GM21390 (cell line): ENCODE data around the gene USP53.
"Not testable (repeated sequence)": the region's sequence is repeated elsewhere in the genome, so short reads cannot be mapped to it uniquely, and the experiment has no call there.

Experiments used
- ATAC-seq: cut with Tn5 transposase; IDR thresholded peaks from one replicate; pipeline ENCODE4 v1.9.1; 2021; ENCODE audit not compliant: unreplicated experiment

The USP53 gene

DNA sequence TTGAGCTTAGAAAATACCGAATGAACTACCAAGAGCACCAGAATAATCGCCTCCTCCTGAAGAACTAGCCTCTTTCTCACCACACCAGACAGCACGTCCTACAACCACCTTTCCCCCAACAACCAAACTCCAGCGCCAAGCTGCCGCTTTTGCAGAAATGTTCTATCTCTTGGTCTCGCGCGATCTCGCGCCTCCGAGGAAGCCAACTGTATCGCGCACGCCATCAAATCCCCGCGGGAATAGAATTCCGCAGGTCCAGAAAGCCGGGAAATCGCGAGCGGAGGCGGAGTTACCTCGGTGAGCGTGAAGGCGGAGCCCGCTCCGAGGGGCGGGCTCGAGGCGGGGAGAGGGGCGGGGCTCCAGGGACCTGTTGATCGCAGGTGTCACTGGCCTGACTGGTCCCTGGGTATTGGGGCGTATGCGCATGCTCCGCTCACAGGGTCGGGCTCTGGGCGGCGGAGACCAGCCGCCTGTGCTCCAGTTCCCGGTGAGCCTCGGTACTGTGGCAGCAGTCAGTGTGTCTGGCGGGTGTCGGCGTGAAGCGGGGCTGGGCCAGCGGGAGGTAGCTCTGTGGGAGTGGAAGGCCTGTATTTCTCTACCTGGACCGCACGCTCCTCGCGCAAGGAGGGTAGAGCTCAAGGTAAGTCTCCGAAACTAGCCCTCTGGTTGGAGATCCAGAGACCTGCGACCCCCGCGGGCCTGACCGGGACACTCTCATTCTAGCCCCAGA lies at the start of gene USP53:
USP53 (plus strand) TSS at position 480 of the 730 bp plus-strand sequence. CDS start 27,047 bp downstream, outside the sequence.
- peak; percentile 91 for ATAC-seq

DNA sequence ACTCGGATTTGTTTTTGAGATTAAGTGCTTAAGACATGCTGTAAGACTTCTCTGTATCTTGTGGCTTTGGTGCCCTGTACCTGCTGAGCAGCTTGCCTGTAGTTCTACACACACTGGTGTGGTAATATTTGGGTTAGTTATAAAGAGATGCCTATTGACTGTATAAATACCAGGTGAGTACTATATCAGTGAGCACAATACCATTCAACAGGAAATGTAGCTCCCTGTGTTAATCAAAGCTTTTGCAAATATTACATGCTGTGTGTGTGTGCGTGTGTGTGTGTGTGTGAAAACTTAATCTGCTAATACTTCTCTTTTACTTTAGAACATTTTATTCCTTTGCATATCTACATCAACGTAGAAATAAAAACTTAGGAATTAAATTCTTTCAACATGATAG lies 46.7 kb upstream of the USP53 start:
- ATAC-seq: no peak

DNA sequence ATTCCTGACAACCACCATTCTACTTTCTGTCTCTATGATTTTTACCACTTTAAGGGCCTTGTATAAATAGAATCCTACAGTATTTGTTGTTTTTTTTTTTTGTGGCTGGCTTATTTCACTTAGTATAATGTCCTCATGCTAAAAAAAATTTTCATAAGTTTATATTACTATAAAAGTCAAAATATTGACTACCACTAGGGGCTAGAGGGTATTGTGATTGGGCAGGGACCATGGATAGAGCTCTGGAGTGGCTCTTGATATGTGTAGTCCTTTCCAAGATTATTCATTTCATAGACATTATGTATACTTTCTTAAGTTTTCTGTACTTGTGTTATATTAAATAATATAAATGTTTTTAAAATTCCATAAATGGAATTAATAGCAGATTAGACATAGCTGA lies 42.3 kb upstream of the USP53 start:
- ATAC-seq: no peak

DNA sequence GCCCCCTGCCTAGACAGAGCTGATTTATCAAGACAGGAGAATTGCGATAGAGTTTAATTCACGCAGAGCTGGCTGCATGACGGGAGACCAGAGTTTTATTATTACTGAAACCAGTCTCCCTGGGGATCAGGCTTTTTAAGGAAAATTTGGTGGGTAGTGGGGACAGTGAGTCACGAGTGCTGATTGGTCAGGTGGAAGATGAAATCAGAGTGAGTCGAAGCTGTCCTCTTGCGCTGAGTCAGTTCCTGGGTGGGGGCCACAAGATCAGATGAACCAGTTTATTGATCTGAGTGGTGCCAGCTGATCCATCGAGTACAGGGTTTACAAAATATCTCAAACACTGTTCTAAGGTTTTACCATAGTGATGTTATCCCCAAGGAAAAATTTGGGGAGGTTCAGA lies 40.3 kb upstream of the USP53 start:
- ATAC-seq: no peak

DNA sequence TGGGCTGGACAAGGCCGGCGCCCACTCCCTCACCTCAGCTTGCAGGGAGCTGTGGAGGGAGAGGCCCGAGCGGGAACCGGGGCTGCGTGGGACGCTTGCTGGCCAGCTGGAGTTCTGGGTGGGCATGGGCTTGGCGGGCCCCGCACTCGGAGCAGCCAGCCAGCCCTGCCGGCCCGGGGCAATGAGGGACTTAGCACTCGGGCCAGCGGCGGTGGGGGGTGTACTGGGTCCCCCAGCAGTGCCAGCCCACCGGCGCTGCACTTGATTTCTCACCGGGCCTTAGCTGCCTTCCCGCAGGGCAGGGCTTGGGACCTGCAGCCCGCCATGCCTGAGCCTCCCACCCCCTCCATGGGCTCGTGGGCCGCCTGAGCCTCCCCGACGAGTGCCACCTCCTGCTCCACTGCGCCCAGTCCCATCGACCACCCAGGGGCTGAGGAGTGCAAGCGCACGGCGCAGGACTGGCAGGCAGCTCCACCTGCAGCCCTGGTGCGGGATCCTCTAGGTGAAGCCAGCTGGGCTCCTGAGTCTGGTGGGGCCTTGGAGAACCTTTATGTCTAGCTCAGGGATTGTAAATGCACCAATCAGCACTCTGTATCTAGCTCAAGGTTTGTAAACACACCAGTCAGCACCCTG lies 38.7 kb upstream of the USP53 start:
- ATAC-seq: not testable (repeated sequence)

DNA sequence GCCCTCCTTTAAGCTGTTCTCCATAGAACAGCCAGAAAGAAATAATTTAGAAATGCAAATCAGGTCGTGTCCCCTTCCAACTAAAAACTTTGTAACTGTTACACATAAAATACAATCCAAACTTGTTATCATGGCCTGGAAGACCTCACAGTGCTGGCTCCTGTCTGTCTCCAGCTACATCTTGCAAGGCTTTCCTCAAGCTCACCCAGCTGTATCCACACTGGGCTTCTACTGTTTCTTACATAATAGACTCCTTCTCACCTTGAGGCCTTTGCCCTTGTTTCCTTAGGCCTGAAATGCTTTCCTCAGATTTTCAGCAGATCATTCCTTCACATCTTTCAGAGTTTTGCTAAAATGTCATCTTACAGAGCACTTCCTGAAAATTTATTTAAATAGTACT lies 33.5 kb upstream of the USP53 start:
- ATAC-seq: no peak

DNA sequence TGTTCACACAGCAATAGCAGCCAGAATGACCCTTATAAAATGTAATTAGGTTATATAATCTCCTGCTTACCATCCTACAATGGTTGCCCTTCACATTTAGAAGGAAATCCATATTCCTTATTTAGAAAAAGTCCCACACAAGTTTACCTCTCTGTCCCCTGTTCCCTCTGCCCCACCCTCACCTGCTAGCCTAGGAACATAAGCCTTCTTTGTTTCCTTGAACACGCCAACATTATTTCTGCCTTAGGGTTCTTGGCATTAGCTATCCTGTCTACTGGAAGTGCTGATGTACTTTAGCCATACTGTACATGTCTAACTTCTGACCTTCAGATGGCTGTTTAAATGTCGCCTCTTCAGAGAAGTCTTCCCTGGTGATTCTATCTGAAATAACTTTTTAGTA lies 28.4 kb upstream of the USP53 start:
- ATAC-seq: no peak

DNA sequence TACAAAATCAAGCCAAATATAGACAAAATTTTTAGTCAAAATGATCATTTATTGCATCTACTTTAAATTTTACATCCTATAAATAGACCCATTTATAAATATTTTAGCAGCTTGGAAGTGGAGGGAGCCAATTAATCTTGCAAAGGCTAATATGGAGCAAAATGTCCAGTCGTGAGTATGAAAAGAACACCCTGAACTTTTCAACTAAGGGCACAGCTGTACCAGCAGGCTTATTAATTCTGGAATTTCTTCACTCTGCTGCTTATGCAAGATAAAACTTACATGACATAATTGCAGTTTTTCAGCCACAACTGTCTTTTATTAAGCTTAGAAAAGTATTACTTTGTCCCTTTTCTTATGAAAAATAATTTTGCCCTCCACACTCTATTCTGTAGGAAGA lies 22.9 kb upstream of the USP53 start:
- no peak for ATAC-seq

DNA sequence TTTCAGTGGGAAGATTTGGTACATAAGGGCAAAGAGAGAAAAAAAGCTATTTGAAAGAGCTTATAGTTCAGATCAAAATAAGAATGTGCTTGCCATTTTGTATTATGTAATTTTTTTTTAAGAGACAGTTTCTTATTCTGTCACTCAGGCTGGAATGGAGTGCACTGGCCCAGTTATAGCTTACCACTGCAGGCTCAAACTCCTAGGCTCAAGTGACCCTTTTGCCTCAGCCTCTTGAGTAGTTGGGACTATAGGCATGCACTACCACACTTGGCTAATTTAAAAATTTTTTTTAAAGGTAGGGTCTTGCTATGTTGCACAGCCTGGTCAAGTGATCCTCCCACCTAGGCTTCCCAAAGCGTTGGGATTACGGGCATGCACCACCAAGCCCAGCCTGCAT lies 22.2 kb upstream of the USP53 start:
- ATAC-seq: no peak

DNA sequence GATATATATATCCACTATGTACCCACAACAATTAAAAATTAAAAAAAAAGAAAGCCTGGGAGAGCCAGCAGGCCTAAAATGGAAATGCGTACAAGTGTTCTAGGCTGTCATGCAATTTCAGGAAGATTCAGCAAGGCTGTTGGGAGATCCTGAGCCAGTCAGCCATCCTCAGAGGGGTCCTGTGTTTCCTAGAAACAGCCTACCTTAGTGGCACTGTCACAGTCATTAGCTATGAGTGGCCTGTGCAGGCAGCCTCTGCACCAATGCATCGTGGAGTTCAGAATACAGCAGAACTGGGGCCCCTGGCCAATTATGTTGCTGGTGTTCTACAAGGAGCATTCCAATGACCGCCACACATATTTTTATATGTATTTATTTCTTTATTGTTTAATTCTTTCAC lies 21.0 kb upstream of the USP53 start:
- ATAC-seq: no peak

DNA sequence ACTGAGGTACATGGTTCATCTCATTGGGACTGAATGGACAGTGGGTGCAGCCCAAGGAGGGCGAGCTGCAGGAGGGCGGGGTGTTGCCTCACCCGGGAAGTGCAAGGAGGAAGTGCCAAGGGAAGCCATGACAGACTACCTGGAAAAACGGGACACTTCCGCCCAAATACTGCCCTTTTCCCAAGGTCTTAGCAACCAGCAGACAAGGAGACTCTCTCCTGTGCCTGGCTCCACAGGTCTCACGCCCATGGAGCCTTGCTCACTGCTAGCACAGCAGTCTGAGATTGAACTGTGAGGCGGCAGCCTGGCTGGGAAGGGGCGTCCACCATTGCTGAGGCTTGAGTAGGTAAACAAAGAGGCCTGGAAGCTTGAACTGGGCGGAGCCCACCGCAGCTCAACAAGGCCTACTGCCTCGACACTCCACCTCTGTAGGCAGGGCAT lies 14.7 kb upstream of the USP53 start:
- no peak for ATAC-seq

DNA sequence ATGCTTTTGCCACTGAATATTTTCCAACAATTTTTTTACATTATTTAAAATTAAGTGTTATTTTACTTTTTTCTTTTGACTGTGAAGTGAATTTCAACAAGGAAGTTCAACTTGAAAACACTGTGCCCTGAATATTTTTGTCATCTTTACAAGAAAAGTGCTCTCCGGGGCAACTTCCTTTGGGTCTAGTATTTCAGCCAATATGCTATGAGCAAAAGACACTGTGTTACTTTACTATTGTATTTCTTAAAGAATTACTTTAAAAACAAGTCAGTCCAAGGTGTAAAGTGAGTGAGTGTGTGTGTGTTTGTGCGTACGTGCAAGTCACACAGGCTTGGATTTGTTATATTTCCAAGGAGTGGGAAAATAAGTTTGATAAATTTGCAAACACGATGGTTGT lies 7.6 kb upstream of the USP53 start:
- ATAC-seq: no peak

DNA sequence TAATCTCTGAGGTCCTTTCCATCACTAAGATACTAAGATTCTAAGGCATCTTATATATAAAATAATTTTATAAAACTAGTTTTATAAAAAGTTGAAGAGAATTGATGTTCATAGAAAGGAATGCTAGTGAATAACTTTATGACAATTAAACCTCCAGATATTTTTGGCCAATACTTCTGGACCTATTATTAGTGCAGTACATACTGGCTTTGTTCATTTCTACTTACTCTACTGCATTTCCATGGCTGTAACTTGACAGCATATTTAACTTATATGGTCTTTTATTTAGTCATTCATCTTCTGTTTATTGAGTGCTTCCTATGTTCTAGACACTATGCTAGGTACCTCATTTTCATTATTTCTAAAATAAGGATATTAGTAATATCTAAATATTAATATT lies 6.8 kb upstream of the USP53 start:
- ATAC-seq: no peak

DNA sequence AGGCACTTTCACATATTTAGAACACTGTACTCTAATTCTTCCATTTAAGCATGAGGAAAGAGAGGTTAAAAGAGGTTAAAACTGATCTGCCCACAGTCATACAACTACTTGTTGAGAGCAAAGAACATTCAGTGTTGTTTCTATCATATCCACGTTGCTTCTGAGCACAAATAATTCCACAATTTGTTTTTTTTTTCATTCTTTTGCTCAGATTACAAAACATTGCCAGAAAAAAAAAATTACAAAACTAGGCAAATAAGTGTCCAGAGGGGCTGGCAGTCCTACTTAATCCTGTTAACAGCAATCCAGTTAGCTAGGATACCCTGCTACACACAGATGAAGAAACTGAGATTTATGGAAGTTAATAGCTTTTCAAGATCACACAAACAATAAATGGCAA lies 6.3 kb upstream of the USP53 start:
- no peak for ATAC-seq

DNA sequence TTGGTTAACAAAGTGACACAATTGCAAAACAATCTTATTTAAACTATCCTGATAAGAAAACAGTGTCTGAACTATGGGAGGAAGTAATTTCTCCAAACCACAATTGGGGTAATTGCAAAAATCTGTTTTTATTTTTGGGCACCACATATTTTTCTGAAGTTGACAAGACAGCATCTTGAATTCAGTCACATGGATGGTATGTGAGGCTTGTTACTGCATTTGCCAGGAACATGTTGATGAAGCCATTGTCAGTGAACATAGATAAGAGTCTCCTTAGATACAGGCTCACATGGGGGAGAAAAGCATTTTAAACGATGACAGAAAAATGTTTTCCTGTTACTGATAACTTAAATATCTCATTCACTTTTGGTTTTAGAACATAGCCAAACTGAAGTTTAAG lies 5.5 kb upstream of the USP53 start:
- ATAC-seq: no peak

DNA sequence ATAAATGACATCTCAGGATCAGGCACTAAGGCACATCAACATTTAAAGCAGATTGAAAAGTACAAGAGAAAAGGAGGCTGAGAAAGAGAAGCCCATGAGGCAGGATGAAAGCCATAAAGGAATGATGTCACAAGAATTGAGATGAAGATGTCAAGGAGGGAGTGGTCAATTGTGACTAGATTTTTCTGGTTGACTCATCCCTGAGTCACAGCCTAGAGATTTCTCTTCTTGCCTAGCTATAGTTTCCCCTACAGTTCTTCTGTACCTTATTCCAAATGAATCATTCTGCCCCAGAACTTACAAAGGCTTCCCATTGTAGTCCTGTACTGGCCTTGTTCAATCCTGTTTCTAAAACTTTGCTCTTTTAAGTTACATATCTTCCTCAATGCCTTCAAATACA lies 3.4 kb upstream of the USP53 start:
- ATAC-seq: no peak

DNA sequence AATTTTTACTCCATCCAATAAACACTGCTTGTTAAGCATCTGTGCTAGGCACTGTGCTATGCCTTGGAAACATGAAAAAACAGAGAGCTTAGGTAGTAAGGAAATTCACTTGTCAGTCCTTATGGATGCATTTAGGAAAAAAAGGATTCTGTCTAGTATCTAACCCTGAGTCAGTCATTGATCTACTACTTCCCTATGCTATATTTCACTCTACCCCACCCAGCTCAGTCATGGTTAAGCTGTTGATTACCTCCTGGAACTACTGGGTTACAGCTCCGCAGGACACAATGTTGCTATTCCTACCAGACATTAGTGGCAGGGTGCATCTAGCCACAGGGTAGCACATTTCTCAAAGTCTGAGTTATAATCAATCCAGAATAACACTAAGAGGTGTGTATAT lies 2.9 kb upstream of the USP53 start:
- ATAC-seq: no peak

DNA sequence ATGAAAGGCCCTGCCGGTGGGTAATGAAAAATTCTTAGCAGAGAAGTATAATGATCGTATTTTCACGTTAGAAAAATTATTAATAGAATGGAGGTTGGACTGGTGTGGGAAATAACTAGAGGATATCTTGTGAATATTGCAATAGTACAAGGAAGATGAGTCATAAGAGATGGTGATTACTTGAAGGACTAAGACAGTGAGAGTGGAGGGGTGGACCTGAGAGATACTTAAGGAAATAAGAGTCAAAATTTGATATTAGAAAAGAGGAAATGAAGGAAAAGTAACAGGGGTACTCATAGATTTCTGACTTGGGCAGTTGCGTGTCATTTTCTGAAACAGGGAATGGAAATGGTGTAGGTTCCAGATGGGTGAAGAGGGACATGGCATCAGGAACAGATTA lies 1.7 kb upstream of the USP53 start:
- ATAC-seq: no peak

DNA sequence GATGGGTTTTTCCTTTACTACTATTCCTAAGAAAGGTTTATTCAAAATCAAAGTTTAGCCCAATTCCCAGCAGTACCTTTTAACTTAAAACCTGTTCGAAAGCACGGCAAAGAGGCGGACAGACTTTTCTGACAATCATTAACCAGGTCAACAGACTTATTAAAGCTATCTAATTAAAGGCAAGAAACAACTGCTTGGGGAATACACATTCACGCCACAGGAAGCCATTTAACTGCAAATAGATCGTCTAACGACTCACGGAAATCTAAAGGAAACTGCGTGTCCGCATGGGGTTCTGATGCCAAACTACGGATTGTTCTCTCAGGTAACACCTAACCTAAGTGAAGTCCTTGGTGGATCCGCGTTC lies 663 bp upstream of the USP53 start:
- peak; percentile 9 for ATAC-seq

DNA sequence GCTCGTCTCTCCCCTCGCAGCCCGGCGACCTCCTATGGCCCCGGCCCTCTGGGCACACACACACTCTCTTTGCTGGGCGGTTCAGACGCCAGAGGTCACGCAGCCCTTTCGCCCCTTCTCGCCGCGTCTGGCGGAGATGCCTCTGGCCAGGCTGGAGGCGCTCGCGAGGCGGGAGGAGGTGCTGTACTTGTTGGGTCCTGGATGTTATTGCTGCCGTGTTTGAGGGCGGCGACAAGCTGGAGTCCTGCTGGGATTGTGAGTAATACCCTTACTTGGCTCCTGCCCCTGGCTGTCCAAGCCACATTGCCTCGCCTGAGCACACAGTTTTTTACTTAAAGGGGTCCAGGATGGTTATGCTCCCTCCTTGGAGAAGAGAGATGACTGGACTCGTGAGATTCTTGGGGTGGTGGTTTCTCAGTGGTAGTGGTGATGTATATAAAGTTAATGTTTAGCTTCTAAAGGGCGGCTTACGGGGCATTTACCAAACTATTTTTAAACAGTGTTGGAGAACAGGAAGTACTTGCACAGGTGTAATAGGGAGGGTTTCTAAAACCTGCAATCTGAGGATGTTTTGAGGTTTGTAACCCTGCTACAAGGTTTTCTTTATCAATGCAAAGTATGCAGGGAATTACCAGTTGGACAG lies 572 bp downstream of the USP53 start:
- ATAC-seq: peak; percentile 51

DNA sequence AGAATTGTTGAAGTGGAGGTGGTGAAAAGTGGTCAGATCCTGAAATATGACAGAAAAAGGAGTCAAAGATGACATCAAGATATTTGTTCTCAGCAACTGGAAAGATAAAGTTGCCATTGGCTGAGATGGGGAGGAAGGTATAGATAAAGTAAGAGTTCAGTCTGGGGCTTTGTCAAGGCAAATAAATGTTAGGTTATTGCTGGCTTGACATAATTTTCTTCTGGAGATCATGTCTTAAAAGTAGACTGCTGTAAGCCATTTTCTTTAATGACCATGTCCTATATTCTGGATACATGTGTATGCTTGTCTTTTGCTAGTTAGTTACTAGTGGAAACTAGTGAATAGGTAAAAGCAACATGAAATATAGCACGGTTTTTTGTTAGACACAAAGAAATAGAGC lies 5.6 kb downstream of the USP53 start:
- no peak for ATAC-seq

DNA sequence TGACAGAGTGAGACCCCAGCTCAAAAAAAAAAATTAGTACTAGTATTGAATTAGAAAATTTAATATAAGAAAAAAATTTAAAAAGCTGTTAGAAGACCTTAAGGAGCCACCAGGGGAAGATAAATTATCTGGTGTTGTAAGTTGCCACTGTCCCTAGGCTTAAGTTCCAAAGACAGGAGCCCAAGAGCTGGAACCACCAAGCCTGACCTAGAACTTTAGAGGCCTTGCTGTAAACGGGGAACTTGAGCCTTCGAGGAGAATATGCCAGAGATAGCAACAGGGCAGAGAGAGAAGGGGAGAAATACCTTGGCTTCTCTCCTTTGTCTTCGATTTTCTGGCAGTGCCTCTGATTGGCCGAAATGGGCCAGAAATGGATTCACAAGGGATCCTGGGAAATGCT lies 8.9 kb downstream of the USP53 start:
- no peak for ATAC-seq
